Measurements from ENCODE around the gene MICB.

Gene MICB

GRCh38 chr6:31529329-31530150, 31.6 kb downstream of the MICB start:
- no CpG with 5 or more reads among the region's 12 CpGs for WGBS (ENCODE audit: insufficient coverage, insufficient read length)
- H3K36me3 ChIP-seq (ENCODE audit: control insufficient read depth, insufficient read depth, low read length), result peaks cover 43% of the 10 kb centered on the region
- no peak for DNase-seq (ENCODE audit: low read depth, low spot score)
- H3K4me1 ChIP-seq (ENCODE audit: control insufficient read depth, insufficient read depth, low read length), result no peaks in the 10 kb centered on the region
- H3K27ac ChIP-seq (ENCODE audit: low read length), result no peak overlapping the region
- no peak overlapping the region for H3K4me3 ChIP-seq (ENCODE audit: low read length)
- H3K27me3 ChIP-seq (ENCODE audit: control insufficient read depth, insufficient read depth, low read length), result no peaks in the 10 kb centered on the region
- no peaks in the 10 kb centered on the region for H3K9me3 ChIP-seq (ENCODE audit: control insufficient read depth, insufficient read depth, low read length)

GRCh38 chr6:31530659-31531058, 32.7 kb downstream of the MICB start:
- no peak for DNase-seq (ENCODE audit: low read depth, low spot score)
- no peak overlapping the region for H3K4me3 ChIP-seq (ENCODE audit: low read length)
- H3K36me3 ChIP-seq (ENCODE audit: control insufficient read depth, insufficient read depth, low read length), result peaks cover 54% of the 10 kb centered on the region
- no peaks in the 10 kb centered on the region for H3K4me1 ChIP-seq (ENCODE audit: control insufficient read depth, insufficient read depth, low read length)
- no CpG with 5 or more reads among the region's 6 CpGs for WGBS (ENCODE audit: insufficient coverage, insufficient read length)
- H3K27me3 ChIP-seq (ENCODE audit: control insufficient read depth, insufficient read depth, low read length), result no peaks in the 10 kb centered on the region
- no peaks in the 10 kb centered on the region for H3K9me3 ChIP-seq (ENCODE audit: control insufficient read depth, insufficient read depth, low read length)
- H3K27ac ChIP-seq (ENCODE audit: low read length), result no peak overlapping the region

DNA sequence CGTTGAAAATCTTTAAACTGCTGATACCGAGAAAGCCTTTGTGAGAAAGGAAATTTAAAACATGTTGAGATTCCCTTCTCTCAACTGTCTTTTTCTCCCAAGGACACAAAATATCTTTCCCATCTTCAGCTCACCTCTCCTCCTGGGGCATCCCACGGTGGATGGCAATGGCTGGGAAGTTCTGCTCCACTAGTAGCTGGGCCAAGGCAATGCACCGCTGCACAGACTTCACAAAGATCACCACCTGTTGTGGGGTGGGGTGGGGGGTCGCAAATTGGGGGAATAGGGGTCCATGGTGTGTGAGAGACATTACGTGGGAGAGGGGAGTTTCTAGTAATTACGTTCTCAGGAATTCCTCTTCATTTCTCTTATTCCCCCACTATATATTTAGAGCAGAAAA, 33.2 kb downstream of the MICB start:
- no peaks in the 10 kb centered on the region for H3K9me3 ChIP-seq (ENCODE audit: control insufficient read depth, insufficient read depth, low read length)
- H3K4me3 ChIP-seq (ENCODE audit: low read length), result no peak overlapping the region
- H3K27ac ChIP-seq (ENCODE audit: low read length), result no peak overlapping the region
- peaks cover 59% of the 10 kb centered on the region for H3K36me3 ChIP-seq (ENCODE audit: control insufficient read depth, insufficient read depth, low read length)
- no peak for DNase-seq (ENCODE audit: low read depth, low spot score)
- H3K4me1 ChIP-seq (ENCODE audit: control insufficient read depth, insufficient read depth, low read length), result no peaks in the 10 kb centered on the region
- H3K27me3 ChIP-seq (ENCODE audit: control insufficient read depth, insufficient read depth, low read length), result no peaks in the 10 kb centered on the region
- WGBS (ENCODE audit: insufficient coverage, insufficient read length), result no CpG with 5 or more reads among the region's 7 CpGs

DNA sequence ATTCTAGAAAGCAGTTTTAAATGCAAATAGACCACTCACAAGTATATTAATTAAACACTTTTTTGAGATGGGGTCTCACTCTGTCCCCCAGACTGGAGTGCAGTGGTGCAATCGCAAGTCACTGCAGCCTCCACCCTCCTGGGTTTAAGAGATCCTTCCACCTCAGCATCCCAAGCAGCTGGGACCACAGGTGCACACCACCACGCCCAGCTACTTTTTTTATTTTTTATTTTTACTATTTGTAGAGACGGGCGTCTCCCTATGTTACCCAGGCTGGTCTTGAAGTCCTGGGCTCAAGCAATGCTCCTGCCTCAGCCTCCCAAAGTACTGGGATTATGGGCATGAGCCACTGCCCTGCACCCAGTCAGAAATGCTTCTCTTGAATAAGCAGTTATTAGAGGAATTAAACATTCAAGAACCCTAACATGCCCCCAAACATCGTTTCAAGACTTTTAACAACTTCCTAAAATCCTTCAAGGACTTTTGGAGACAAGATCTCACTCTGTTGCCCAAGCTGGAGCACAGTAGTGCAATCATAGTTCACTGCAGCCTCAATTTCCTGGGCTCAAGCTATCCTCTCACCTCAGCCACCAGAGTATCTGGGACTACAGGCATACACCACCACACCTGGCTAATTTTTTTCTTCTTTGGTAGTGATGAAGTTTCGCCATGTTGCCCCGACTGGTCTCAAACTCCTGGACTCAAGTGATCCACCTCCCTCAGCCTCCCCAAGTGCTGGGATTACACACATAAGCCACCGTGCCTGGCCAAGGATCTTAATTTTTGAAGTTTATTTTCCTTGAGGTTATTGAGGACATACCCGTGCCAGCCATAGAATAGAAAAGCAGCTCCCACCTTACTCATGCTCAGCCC, 34.1 kb downstream of the MICB start:
- Histone ChIP-seq H3K27me3 (ENCODE audit: control insufficient read depth, insufficient read depth, low read length) (no peaks in the 10 kb centered on the region), H3K36me3 (ENCODE audit: control insufficient read depth, insufficient read depth, low read length) (peaks cover 66% of the 10 kb centered on the region), H3K4me1 (ENCODE audit: control insufficient read depth, insufficient read depth, low read length) (no peaks in the 10 kb centered on the region), H3K27ac (ENCODE audit: low read length) (no peak overlapping the region), H3K9me3 (ENCODE audit: control insufficient read depth, insufficient read depth, low read length) (no peaks in the 10 kb centered on the region), H3K4me3 (ENCODE audit: low read length) (no peak overlapping the region)
- WGBS (ENCODE audit: insufficient coverage, insufficient read length), result no CpG with 5 or more reads among the region's 9 CpGs
- no peak for DNase-seq (ENCODE audit: low read depth, low spot score)

DNA sequence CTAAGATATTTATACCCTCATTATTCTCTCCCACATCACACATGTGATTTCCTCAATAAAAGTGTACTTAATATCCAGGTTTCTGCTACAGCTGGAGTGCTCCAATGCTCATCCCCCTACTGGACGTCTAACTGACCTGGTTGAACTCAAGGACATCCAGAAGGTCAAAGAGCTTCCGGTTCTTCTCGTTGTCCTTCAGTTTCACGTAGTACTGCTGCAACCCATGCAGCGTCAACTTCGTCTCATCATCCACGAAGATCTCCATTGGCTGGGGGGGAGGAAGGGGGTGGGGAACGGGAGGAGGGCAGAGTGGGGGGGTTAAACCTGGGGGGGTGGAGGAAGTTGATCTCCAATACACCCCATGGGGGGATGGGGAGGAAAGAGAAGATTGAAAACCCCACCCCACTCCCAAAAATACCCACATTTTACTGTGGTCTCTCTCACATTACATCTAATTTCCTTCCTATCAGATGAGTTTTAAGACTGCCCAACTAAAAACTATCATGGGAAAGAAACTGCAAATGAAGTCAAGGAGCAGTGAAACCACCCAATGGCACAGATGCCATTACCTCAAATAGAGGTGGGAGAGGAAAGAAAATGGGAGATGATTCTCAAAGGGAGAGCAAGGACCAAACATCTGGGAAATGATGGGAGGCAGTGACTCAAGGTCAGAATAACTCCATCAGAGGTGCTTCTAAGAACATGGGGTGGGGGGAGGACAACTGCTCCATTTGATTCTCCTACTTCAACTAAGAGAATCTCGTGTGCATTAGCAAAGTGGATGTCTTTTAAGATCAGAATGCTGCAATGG, 34.9 kb downstream of the MICB start:
- DNase-seq (ENCODE audit: low read depth, low spot score), result no peak
- Histone ChIP-seq H3K4me3 (ENCODE audit: low read length) (no peak overlapping the region), H3K27ac (ENCODE audit: low read length) (no peak overlapping the region), H3K27me3 (ENCODE audit: control insufficient read depth, insufficient read depth, low read length) (no peaks in the 10 kb centered on the region), H3K36me3 (ENCODE audit: control insufficient read depth, insufficient read depth, low read length) (peaks cover 69% of the 10 kb centered on the region), H3K9me3 (ENCODE audit: control insufficient read depth, insufficient read depth, low read length) (no peaks in the 10 kb centered on the region), H3K4me1 (ENCODE audit: control insufficient read depth, insufficient read depth, low read length) (no peaks in the 10 kb centered on the region)
- WGBS (ENCODE audit: insufficient coverage, insufficient read length), result no CpG with 5 or more reads among the region's 9 CpGs

GRCh38 chr6:31533455-31533841, 35.5 kb downstream of the MICB start:
- peaks cover 73% of the 10 kb centered on the region for H3K36me3 ChIP-seq (ENCODE audit: control insufficient read depth, insufficient read depth, low read length)
- DNase-seq (ENCODE audit: low read depth, low spot score), result no peak
- H3K9me3 ChIP-seq (ENCODE audit: control insufficient read depth, insufficient read depth, low read length), result no peaks in the 10 kb centered on the region
- H3K27me3 ChIP-seq (ENCODE audit: control insufficient read depth, insufficient read depth, low read length), result no peaks in the 10 kb centered on the region
- no peak overlapping the region for H3K4me3 ChIP-seq (ENCODE audit: low read length)
- no CpG with 5 or more reads among the region's 1 CpG for WGBS (ENCODE audit: insufficient coverage, insufficient read length)
- H3K27ac ChIP-seq (ENCODE audit: low read length), result no peak overlapping the region
- H3K4me1 ChIP-seq (ENCODE audit: control insufficient read depth, insufficient read depth, low read length), result no peaks in the 10 kb centered on the region

- no CpG with 5 or more reads among the region's 6 CpGs for WGBS (ENCODE audit: insufficient coverage, insufficient read length)
- Histone ChIP-seq H3K9me3 (ENCODE audit: control insufficient read depth, insufficient read depth, low read length) (no peaks in the 10 kb centered on the region), H3K4me3 (ENCODE audit: low read length) (no peak overlapping the region), H3K27me3 (ENCODE audit: control insufficient read depth, insufficient read depth, low read length) (no peaks in the 10 kb centered on the region), H3K27ac (ENCODE audit: low read length) (no peak overlapping the region), H3K36me3 (ENCODE audit: control insufficient read depth, insufficient read depth, low read length) (peaks cover 79% of the 10 kb centered on the region), H3K4me1 (ENCODE audit: control insufficient read depth, insufficient read depth, low read length) (no peaks in the 10 kb centered on the region)
- DNase-seq (ENCODE audit: low read depth, low spot score), result no peak
Observed at GRCh38 chr6:31534011-31534410, 36.1 kb downstream of the MICB start.

DNA sequence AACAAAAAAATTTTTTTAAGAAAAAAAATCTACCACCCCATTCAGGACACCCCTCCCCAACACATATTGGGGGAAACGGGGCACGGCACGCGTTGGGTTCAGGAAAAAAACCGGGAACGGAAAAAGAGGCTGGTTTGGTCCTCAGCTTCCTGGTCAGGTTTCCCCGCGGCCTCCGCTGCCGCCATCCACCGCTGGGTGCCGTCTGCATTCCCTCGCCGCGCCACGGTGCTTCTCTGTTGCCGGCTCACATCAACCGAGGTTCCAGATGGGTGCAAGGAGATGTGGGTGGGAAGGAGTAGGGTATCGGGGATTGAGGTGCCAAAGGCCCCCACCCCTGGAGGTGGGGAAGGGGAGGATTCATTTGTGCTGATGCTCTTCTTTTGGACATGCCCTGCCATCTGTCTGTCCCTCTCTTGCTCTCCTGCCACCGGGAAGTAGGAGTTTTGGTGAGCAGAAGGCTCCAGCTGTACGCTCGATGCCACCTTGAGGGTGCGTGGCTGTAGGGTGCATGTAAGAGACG, 36.6 kb downstream of the MICB start:
- no peak overlapping the region for H3K27ac ChIP-seq (ENCODE audit: low read length)
- no CpG with 5 or more reads among the region's 24 CpGs for WGBS (ENCODE audit: insufficient coverage, insufficient read length)
- H3K4me1 ChIP-seq (ENCODE audit: control insufficient read depth, insufficient read depth, low read length), result no peaks in the 10 kb centered on the region; the same call in 1 of the 2 replicates
- no peaks in the 10 kb centered on the region for H3K9me3 ChIP-seq (ENCODE audit: control insufficient read depth, insufficient read depth, low read length)
- H3K27me3 ChIP-seq (ENCODE audit: control insufficient read depth, insufficient read depth, low read length), result no peaks in the 10 kb centered on the region
- no peak overlapping the region for H3K4me3 ChIP-seq (ENCODE audit: low read length)
- no peak for DNase-seq (ENCODE audit: low read depth, low spot score)
- peaks cover 82% of the 10 kb centered on the region for H3K36me3 ChIP-seq (ENCODE audit: control insufficient read depth, insufficient read depth, low read length)

- no peak for DNase-seq (ENCODE audit: low read depth, low spot score)
- H3K4me3 ChIP-seq (ENCODE audit: low read length), result no peak overlapping the region
- no CpG with 5 or more reads among the region's 2 CpGs for WGBS (ENCODE audit: insufficient coverage, insufficient read length)
- no peaks in the 10 kb centered on the region for H3K27me3 ChIP-seq (ENCODE audit: control insufficient read depth, insufficient read depth, low read length)
- H3K36me3 ChIP-seq (ENCODE audit: control insufficient read depth, insufficient read depth, low read length), result peaks cover 78% of the 10 kb centered on the region
- no peaks in the 10 kb centered on the region; the same call in 1 of the 2 replicates for H3K4me1 ChIP-seq (ENCODE audit: control insufficient read depth, insufficient read depth, low read length)
- H3K27ac ChIP-seq (ENCODE audit: low read length), result no peak overlapping the region
- no peaks in the 10 kb centered on the region for H3K9me3 ChIP-seq (ENCODE audit: control insufficient read depth, insufficient read depth, low read length)
Observed at GRCh38 chr6:31535538-31536324, 37.8 kb downstream of the MICB start.
